GM21825 (cell line): Measurements from ENCODE around the gene CCNQ.

ENCODE experiments used
- ATAC-seq: cut with Tn5 transposase; IDR thresholded peaks from one replicate; pipeline ENCODE4 v1.9.1; 2021; ENCODE audit warnings: mild to moderate bottlenecking, moderate library complexity; ENCODE audit not compliant: unreplicated experiment

CCNQ gene

DNA sequence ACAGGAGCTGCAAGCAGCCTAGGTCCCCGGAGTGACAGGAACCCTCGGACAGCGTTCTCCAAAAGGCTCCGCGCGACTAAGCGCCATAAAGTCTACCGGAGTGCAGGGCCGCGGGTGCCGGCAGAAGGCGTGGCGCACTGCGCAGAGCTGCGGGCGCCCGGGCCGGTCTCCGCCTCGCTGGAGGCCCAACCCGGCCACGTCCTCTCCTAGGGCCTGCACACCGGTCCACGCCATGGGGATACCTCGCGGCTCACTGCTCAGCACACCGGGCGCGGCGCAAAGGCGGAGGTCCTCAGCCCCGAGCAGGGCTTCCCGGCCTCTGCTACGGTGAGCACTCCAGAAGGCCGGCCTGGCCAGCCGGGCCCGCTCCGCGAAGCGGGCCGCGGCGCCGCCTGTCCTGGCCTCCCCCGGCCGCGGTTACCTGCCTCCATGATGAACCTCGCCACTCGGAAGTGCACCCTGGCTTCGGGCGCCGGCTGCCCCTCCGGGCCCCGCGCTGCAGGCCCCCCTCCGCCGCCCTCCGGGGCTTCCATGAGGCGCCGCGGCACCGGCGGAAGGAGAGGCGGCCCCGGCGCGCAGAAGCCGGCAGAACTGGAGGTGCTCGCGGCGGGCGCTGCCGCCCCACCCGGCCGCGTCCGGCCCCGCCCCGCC, at the start of gene CCNQ:
Gene CCNQ (minus strand): TSS at position 599 of the 651 bp plus-strand sequence. CDS start 66 bp downstream, at position 533.
- ATAC-seq, result peak; percentile 54

DNA sequence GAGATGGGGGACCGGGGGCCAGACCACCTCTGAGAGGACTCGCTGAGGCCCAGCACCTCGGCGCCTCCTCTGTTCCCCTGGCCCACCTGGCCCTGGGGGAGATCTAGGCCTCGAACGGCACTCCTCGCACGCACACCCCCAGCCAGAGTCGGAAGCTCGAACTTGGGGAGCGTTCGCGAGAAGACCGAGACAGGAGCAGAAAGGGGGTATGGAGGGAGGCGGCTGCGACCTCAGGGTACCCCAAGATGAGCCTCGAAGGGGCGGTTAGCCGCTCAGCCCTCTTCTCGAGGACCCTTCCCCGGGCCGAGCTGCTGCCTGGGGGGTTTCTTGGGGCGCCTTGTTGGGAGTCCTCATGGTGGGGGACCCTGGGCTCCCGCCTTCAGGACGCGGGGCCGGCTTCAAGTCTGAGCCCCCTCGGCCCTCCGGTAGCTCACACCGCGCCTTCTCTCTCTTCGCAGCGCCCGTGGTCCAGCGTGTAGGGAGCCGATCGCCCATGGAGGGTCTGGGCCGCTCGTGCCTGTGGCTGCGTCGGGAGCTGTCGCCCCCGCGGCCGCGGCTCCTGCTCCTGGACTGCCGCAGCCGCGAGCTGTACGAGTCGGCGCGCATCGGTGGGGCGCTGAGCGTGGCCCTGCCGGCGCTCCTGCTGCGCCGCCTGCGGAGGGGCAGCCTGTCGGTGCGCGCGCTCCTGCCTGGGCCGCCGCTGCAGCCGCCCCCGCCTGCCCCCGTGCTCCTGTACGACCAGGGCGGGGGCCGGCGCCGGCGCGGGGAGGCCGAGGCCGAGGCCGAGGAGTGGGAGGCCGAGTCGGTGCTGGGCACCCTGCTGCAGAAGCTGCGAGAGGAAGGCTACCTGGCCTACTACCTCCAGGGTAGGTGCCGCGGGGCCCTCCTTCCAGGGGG, 48.8 kb upstream of the CCNQ start:
- ATAC-seq, result no peak

DNA sequence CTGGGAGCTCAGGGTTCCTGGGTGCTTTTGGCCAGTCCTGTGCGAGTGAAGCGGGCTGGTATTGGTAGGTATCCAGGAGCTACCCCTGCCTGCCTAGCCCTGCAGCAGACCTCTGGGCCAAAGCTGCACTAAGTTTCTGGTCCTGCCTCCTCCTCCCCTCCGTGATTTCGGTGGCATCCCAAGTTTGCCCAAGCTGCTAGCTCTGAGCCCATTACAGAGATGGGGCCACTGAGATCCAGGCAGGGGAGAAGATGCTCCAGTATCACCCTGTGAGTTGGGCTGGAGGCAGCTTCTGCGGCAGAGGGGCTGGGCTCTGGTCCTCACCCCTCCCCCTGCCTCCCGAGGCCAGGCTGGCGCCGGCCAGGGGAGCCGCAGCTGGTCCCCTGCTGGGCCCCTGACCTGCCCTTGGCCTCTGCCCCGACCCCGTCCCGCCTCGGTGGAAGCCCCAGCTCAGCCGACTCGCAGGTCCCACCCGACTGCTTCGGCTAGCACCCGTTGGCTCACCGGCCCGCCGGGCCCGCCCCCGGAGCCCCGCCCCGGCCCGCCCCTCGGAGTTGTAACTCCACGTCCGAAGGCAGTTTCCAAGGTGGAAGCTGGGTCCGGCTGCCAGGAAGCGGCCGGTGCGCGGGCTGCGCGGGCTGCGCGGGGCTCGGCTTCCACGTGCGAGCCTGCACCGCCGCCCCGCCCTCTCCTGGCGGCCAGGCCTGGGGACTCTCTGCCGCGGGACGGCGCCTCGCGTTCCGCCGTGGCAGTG, 47.9 kb upstream of the CCNQ start, which contains the start of gene DUSP9:
Gene DUSP9 (plus strand): TSS at position 584 of the 754 bp plus-strand sequence. CDS start 751 bp downstream, outside the sequence.
- ATAC-seq, result no peak

DNA sequence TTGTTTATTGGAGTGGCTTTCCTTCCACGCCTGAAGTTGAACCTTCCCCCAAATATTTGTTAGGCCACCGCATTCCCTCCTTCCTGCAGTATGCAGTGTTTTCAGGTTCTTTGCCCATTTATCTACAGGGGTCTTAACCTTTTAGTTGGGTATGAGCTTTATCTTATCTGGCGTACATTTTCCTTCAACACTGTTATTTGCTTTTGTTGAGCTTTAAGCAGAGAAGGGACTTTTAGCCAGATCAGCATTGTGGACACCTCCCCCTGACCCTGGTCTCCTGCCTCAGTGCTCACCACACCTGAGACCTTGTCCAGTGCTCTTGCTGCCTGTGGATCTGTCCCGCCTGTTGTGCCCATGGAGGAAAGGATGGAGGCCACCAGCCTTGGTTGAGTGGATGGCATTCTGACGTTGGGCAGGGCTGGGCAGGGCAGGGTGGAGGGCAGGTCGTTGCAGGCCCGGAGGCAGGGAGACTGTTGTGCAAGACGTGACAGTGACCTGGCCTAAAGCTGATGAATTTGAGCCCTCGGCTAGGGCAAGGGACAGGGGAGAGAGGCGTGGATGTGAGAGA, 47.1 kb upstream of the CCNQ start:
- ATAC-seq, result no peak

- no peak for ATAC-seq
These were observed 46.2 kb upstream of the CCNQ start for GRCh38 chrX:153645151-153645550.

DNA sequence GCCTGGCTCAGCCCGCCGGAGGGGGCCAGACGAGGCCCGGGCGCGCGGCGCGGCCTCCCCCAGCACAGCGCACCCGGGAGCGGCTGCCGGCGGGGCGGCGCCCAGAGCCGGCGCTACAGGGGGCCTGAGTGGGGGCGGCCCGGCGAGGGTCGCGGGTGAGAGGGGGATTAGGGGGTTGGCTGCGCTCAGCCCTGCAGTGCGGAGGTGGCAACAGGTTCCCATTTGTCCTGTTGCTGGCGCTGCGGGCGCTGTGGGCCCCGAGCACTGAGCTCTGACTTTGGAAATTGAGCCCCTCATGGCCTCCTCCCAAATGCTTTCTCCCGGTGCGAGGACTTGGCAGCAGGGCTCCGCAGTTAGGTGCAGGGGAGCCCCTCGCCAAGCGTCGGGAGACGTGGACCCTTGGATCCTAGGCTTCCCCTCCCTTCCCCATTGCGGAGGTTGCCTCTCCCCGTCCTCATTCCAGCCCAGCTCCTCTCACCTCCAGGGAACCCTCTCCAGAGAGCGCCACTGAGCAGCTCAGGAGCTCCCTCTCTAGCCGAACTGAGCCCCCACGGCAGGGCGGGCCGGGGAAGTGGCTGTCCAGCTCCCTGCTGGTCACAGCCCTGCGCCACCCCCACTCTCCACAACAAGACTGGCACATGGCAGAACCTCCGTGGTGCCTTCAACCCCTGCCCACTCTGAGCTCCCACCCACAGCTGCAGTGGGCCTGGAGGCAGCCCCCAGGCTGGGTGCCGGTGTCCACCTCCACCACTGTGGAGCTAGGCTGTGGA, 45.6 kb upstream of the CCNQ start:
- ATAC-seq, result no peak

GRCh38 chrX:153643431-153644351, 44.8 kb upstream of the CCNQ start:
- ATAC-seq, result no peak

- ATAC-seq, result no peak
These were observed 43.9 kb upstream of the CCNQ start for GRCh38 chrX:153642655-153643430.

GRCh38 chrX:153642051-153642654, 43.2 kb upstream of the CCNQ start:
- ATAC-seq, result no peak

DNA sequence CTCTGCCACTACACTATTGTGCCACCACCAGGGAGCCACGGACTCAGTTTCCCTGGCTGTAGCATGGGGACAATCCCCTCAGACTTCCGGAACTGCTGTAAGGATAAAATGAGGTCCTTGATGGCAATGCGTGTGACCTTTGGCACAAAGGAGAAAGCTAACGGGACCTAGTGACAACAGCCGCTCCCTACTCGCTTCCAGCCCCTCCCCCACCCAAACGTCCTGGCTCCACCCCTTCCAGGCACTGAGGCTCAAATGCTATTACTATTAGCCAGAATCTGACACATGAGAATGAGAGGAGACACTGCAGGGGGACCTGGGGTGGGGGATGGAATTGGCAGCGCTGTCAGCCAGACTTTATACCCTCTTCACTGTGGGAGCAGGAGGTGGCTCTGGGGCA, 42.7 kb upstream of the CCNQ start:
- no peak for ATAC-seq

DNA sequence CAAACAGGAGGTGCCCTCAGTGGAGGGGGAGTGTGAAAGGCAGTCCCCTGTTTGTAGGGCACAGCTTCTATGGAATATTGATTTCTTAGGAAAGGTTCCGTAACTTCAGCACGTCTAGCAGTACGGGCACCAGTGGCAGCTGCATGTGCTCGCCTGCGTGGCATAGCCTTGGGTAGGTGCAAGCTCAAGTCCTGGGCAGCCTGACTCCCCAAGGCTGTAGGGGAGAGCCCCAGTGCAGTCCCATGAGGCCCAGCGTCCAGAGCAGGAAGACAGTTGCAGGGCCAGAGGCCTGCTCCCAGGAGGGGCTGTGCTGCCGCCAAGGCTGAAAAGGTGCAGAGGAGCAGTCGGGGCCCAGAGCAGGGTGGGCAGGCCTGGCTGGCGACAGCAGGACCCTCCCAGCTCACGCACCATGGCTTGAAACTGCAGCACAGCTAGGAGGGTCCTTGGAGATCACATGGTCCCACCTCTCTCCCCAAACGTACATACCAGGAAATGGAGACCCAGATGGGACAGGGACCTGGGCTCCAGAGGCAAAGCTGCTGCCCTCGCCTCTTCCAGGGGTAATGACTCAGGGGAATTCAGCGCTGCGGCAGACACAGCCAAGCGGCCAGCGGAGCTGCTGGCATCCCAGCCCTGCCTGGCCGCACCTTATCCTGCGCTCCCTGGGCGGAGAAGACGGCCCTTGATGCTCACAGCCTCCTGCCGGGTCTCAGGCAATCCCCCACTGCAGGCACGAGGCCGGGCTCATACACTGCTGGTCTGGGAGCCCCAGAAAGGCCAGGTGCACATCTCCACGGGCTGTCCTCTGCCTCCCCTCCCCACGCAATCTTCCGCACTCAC, 42.0 kb upstream of the CCNQ start:
- ATAC-seq, result no peak

DNA sequence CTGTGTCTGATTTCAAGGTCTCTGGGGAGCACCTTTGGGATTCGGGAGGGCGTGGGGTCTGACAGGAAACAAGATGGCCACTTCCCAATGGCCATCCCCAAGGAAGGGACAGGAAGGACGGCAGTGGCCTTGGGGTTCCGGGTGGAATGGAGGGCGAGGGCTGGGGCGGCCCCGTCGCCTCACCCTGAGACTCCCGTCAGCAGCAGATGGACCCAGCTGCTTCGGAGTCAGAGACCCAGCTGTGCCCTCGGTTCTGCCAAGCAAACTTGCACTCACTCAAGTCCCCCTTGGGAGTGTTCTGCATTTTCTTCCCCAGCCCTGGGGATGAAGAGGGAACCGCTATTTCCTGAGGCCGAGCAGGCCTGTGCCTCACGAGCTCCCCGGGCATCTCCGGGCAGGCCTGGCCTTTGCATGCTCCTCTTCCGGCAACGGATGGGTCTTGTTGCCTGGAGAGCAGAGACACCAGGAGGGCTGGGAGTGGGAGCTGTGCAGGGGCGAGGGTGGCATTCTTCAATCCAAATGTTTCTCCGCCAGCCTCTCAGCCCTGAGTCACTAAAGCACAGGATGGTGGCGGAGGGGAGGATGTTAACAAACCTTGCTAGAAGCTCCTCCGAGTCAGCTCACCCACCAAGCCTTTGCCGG, 41.2 kb upstream of the CCNQ start:
- ATAC-seq, result no peak

- no peak for ATAC-seq
These were observed 40.5 kb upstream of the CCNQ start for GRCh38 chrX:153639177-153640044.

DNA sequence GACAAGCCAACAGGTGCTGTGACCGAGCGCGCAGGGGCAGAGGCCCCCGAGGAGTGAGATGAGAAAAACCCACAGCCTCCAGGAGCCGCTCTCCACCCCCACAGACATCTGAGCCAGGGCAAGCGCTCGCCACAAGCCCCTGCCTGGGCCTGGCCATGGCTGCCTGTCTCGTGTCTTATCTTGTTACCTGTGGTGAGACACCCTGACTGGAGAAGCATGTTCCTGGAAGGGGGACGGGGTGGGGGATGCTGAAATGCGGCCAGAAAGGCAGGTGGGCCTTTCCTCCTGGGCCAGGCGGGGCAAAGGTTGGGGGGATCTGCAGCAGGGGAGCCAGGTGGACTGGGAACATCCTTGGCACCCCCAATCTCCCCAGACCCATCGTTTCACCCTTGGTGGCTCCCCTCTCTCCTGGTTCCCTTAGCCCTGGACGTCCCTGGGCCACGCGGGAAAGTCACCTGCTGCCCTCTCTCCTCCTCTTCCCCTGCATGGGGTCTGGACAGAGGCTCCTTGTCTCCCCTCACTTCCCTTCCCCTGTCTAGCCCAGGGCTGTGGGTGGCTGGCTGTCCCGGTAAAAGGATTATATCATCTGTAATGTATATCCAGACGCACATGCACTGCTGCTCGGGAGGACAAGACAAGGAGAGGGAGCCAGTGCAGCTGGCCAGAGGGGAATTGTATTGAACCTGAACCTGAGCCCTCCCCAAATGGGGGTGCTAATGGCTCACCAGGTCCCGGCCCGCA, 39.7 kb upstream of the CCNQ start:
- no peak for ATAC-seq

GRCh38 chrX:153638041-153638371, 39.1 kb upstream of the CCNQ start:
- no peak for ATAC-seq
